IPS DF 6.9 (cell line): ENCODE measurements around the gene GDAP1L1.

Experiments
- DNase-seq: peaks from one replicate; pipeline ENCODE4 v3.0.0-alpha.2; 2013; ENCODE audit warnings: low read depth, low spot score
- H3K27ac ChIP-seq: one replicate; pipeline ENCODE4 v1.5.1; 2013; ENCODE audit warnings: low read length, control low read depth
- H3K27me3 ChIP-seq: 2 replicates; pipeline ENCODE4 v1.6.1; 2013; ENCODE audit warnings: mild to moderate bottlenecking, low read length; ENCODE audit not compliant: control insufficient read depth, insufficient read depth
- H3K36me3 ChIP-seq: 2 replicates; pipeline ENCODE4 v1.6.1; 2013; ENCODE audit warnings: low read length; ENCODE audit not compliant: control insufficient read depth, insufficient read depth
- H3K4me1 ChIP-seq: 2 replicates; pipeline ENCODE4 v1.6.1; 2013; ENCODE audit warnings: low read length; ENCODE audit not compliant: control insufficient read depth, insufficient read depth
- H3K4me3 ChIP-seq: 2 replicates; pipeline ENCODE4 v1.5.1; 2013; ENCODE audit warnings: mild to moderate bottlenecking, low read length
- H3K9me3 ChIP-seq: 2 replicates; pipeline ENCODE4 v1.6.1; 2013; ENCODE audit warnings: low read length, inconsistent platforms; ENCODE audit not compliant: control insufficient read depth, insufficient read depth
- WGBS: extraction: QIAGEN DNeasy Blood & Tissue Kit; methylation state at CpG from one replicate; pipeline ENCODE4 v1.1.7; 2013; ENCODE audit warnings: mixed read lengths, missing lambda C conversion rate; ENCODE audit not compliant: insufficient read length, insufficient coverage; 5-methylcytosine and 5-hydroxymethylcytosine counted together

The GDAP1L1 gene

GRCh38 chr20:44247131-44247571, at the start of gene GDAP1L1:
Gene GDAP1L1 (plus strand): TSS chr20:44247308. CDS start chr20:44247335, 27 bp downstream.
- no peak for DNase-seq
- Histone ChIP-seq H3K36me3 (no peaks in the 10 kb centered on the region), H3K4me3 (peak within 1 kb of the TSS; percentile 94), H3K27ac (no peak within 1 kb of the TSS), H3K9me3 (no peaks in the 10 kb centered on the region), H3K4me1 (no peaks in the 10 kb centered on the region; the same call in 1 of the 2 replicates), H3K27me3 (no peaks in the 10 kb centered on the region)
- no CpG with 5 or more reads among the region's 32 CpGs for WGBS

- DNase-seq = no peak
- WGBS = no CpG with 5 or more reads among the region's 4 CpGs
- H3K9me3 ChIP-seq = no peaks in the 10 kb centered on the region
- no peak overlapping the region for H3K27ac ChIP-seq
- H3K36me3 ChIP-seq = peaks cover 10% of the 10 kb centered on the region; the same call in 1 of the 2 replicates
- no peak overlapping the region for H3K4me3 ChIP-seq
- no peaks in the 10 kb centered on the region for H3K4me1 ChIP-seq
- no peaks in the 10 kb centered on the region for H3K27me3 ChIP-seq
These were observed 48.2 kb upstream of the GDAP1L1 start for GRCh38 chr20:44198872-44199271.

- Histone ChIP-seq H3K36me3 (peaks cover 10% of the 10 kb centered on the region; the same call in 1 of the 2 replicates), H3K27me3 (no peaks in the 10 kb centered on the region), H3K27ac (no peak overlapping the region), H3K9me3 (no peaks in the 10 kb centered on the region), H3K4me3 (no peak overlapping the region), H3K4me1 (no peaks in the 10 kb centered on the region)
- no peak for DNase-seq
- WGBS = no CpG with 5 or more reads among the region's 4 CpGs
These were observed 47.2 kb upstream of the GDAP1L1 start for GRCh38 chr20:44199877-44200276.

GRCh38 chr20:44200371-44200770, 46.7 kb upstream of the GDAP1L1 start:
- Histone ChIP-seq H3K27me3 (no peaks in the 10 kb centered on the region), H3K4me3 (no peak overlapping the region), H3K4me1 (no peaks in the 10 kb centered on the region), H3K9me3 (no peaks in the 10 kb centered on the region), H3K36me3 (peaks cover 10% of the 10 kb centered on the region; the same call in 1 of the 2 replicates), H3K27ac (no peak overlapping the region)
- WGBS = no CpG with 5 or more reads among the region's 4 CpGs
- DNase-seq = no peak

GRCh38 chr20:44200983-44201382, 46.1 kb upstream of the GDAP1L1 start:
- Histone ChIP-seq H3K4me3 (no peak overlapping the region), H3K27ac (no peak overlapping the region), H3K4me1 (no peaks in the 10 kb centered on the region), H3K9me3 (no peaks in the 10 kb centered on the region), H3K36me3 (peaks cover 10% of the 10 kb centered on the region; the same call in 1 of the 2 replicates), H3K27me3 (no peaks in the 10 kb centered on the region)
- DNase-seq = no peak
- no CpG with 5 or more reads among the region's 2 CpGs for WGBS

- Histone ChIP-seq H3K27me3 (no peaks in the 10 kb centered on the region), H3K36me3 (peaks cover 5% of the 10 kb centered on the region; the same call in 1 of the 2 replicates), H3K9me3 (no peaks in the 10 kb centered on the region), H3K4me3 (no peak overlapping the region), H3K27ac (no peak overlapping the region), H3K4me1 (no peaks in the 10 kb centered on the region)
- no CpG with 5 or more reads among the region's 2 CpGs for WGBS
- DNase-seq = no peak
These were observed 43.9 kb upstream of the GDAP1L1 start for GRCh38 chr20:44203161-44203560.

- WGBS = no CpG with 5 or more reads among the region's 4 CpGs
- no peak for DNase-seq
- Histone ChIP-seq H3K36me3 (peaks cover 5% of the 10 kb centered on the region; the same call in 1 of the 2 replicates), H3K27ac (no peak overlapping the region), H3K27me3 (no peaks in the 10 kb centered on the region), H3K4me1 (no peaks in the 10 kb centered on the region), H3K9me3 (no peaks in the 10 kb centered on the region), H3K4me3 (no peak overlapping the region)
These were observed 42.8 kb upstream of the GDAP1L1 start for GRCh38 chr20:44204156-44204831.

GRCh38 chr20:44204832-44205215, 42.3 kb upstream of the GDAP1L1 start:
- Histone ChIP-seq H3K27ac (no peak overlapping the region), H3K9me3 (no peaks in the 10 kb centered on the region), H3K36me3 (peaks cover 4% of the 10 kb centered on the region; the same call in 1 of the 2 replicates), H3K4me3 (no peak overlapping the region), H3K4me1 (no peaks in the 10 kb centered on the region), H3K27me3 (no peaks in the 10 kb centered on the region)
- no peak for DNase-seq
- no CpG with 5 or more reads among the region's 10 CpGs for WGBS

GRCh38 chr20:44206132-44206531, 41.0 kb upstream of the GDAP1L1 start:
- no peak for DNase-seq
- Histone ChIP-seq H3K9me3 (no peaks in the 10 kb centered on the region), H3K27ac (no peak overlapping the region), H3K4me1 (no peaks in the 10 kb centered on the region), H3K36me3 (no peaks in the 10 kb centered on the region; the same call in 1 of the 2 replicates), H3K27me3 (no peaks in the 10 kb centered on the region), H3K4me3 (no peak overlapping the region)

GRCh38 chr20:44207126-44207723, 39.9 kb upstream of the GDAP1L1 start:
- no peaks in the 10 kb centered on the region for H3K4me1 ChIP-seq
- no peak overlapping the region for H3K27ac ChIP-seq
- no peaks in the 10 kb centered on the region for H3K9me3 ChIP-seq
- WGBS = no CpG with 5 or more reads among the region's 3 CpGs
- no peak overlapping the region for H3K4me3 ChIP-seq
- H3K36me3 ChIP-seq = no peaks in the 10 kb centered on the region
- no peaks in the 10 kb centered on the region for H3K27me3 ChIP-seq
- no peak for DNase-seq
